ENCODE measurements around the gene IRGC.
"Not testable (repeated sequence)": the region's sequence is repeated elsewhere in the genome, so short reads cannot be mapped to it uniquely, and the experiment has no call there.

The IRGC gene

DNA sequence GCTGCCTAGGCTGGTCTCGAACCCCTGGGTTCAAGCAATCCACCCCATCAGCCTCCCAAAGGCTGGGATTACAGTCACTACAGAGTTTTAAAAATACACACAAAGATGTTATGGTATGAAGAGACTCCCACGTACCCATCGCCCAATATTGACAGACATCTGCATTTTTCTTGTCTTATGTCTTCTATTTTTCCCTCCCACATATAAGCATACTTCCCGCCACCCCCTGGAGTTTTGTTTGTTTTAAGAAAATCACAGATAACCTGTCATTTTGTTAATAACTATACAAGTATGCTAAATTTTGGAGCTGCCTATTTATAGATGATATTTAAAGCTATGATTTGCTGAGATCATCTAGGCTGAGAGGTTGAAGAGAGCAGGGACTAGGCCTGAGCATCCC is 45.1 kb downstream of the IRGC start:
- DNase-seq (ENCODE audit: low read depth) = peak; percentile 53
- no peak overlapping the region for H3K4me3 ChIP-seq (ENCODE audit: low read depth, low read length)
- TF ChIP-seq, protein P1, sequence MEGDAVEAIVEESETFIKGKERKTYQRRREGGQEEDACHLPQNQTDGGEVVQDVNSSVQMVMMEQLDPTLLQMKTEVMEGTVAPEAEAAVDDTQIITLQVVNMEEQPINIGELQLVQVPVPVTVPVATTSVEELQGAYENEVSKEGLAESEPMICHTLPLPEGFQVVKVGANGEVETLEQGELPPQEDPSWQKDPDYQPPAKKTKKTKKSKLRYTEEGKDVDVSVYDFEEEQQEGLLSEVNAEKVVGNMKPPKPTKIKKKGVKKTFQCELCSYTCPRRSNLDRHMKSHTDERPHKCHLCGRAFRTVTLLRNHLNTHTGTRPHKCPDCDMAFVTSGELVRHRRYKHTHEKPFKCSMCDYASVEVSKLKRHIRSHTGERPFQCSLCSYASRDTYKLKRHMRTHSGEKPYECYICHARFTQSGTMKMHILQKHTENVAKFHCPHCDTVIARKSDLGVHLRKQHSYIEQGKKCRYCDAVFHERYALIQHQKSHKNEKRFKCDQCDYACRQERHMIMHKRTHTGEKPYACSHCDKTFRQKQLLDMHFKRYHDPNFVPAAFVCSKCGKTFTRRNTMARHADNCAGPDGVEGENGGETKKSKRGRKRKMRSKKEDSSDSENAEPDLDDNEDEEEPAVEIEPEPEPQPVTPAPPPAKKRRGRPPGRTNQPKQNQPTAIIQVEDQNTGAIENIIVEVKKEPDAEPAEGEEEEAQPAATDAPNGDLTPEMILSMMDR (conservative IDR thresholded peaks at IDR 0.05; ENCODE audit: low read depth, low read length) = no peak

- no peak for DNase-seq (ENCODE audit: low read depth)
- TF ChIP-seq, protein P1 (conservative IDR thresholded peaks at IDR 0.05; ENCODE audit: low read depth, low read length) = no peak
Observed at GRCh38 chr19:43762814-43763213, 46.9 kb downstream of the IRGC start.

DNA sequence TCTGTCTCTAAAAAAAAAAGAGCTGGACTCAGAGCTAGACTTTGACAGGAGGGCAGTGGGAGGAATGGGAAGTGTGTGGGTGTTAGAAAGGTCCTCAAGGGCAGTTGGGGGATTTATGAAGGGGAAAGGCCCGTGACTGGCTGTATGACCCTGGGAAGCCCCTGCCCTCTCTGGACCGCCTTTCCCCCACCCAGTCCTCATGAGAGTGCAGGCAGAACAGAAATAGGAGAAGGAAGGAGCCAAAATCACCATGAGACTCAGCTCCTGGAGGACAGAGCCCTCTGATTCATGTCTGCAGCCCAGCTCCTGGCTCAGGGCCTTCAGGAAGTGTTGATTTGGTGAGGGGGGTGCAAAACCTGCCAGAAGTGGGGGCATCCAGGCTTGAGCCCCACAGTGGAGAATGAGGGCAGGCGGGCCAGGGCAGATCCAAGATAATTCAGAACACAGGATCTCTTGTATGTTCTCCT is 47.6 kb downstream of the IRGC start:
- TF ChIP-seq, protein P1 (conservative IDR thresholded peaks at IDR 0.05; ENCODE audit: low read depth, low read length) = no peak
- H3K4me3 ChIP-seq (ENCODE audit: low read depth, low read length) = no peak overlapping the region
- DNase-seq (ENCODE audit: low read depth) = peak; percentile 40

More at GRCh38 chr19:43762814-43763213, 46.9 kb downstream of the IRGC start:
- H3K4me3 ChIP-seq (ENCODE audit: low read depth, low read length) = no peak overlapping the region

GRCh38 chr19:43764684-43765083 is 48.8 kb downstream of the IRGC start:
- H3K4me3 ChIP-seq (ENCODE audit: low read depth, low read length) = not testable (repeated sequence)
- peak; percentile 11 for DNase-seq (ENCODE audit: low read depth)

- H3K4me3 ChIP-seq (ENCODE audit: low read depth, low read length) = no peak overlapping the region
- TF ChIP-seq, protein P1 (conservative IDR thresholded peaks at IDR 0.05; ENCODE audit: low read depth, low read length) = no peak
- DNase-seq (ENCODE audit: low read depth) = peak; percentile 92
Observed at GRCh38 chr19:43765109-43765876, 49.4 kb downstream of the IRGC start.

DNA sequence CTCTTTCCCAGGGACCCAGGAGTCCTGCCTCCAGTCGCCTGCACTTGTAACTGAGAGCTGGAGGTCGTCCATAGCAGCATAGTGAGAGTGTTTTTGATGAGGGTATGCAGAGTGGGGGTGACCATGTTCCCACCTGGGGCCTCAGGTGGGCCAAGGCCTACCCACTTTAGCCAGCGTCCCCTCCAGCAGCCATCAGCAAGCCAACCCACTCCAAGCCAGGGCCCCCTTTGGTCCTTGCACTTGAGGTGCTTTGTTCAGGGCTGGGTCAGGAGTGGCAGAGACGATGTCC is 50.8 kb downstream of the IRGC start:
- no peak overlapping the region for H3K4me3 ChIP-seq (ENCODE audit: low read depth, low read length)
- DNase-seq (ENCODE audit: low read depth) = no peak
- TF ChIP-seq, protein P1 (conservative IDR thresholded peaks at IDR 0.05; ENCODE audit: low read depth, low read length) = no peak

GRCh38 chr19:43767316-43767715 is 51.4 kb downstream of the IRGC start:
- TF ChIP-seq, protein P1 (conservative IDR thresholded peaks at IDR 0.05; ENCODE audit: low read depth, low read length) = no peak
- no peak for DNase-seq (ENCODE audit: low read depth)
- no peak overlapping the region for H3K4me3 ChIP-seq (ENCODE audit: low read depth, low read length)

Measured in choroid plexus epithelial cell (primary cell).